GM12878 (cell line): ENCODE measurements around the gene GALNT18. TPM values are rescaled to one million over a fixed set of nuclear protein-coding genes. Genes with fewer than 3 reads are reported as not detected.

Experiments used
- ATAC-seq: fragments of 200-7000 bp; cut with Tn5 transposase; 3 replicates; pipeline ENCODE4 v1.9.1; 2020; ENCODE audit warnings: mild to moderate bottlenecking, moderate library complexity
- BruUV-seq: library from RNA; stranded (reverse); fragments of 400-500 nt; replicated peaks from 2 replicates; lab custom pipeline; 2021; lab: Mats Ljungman, UMichigan
- CTCF ChIA-PET: fragments of 300-600 bp; sonication (Branson Sonifier 250); formaldehyde crosslinking; extraction: SDS; loops from one replicate; lab custom pipeline; 2021; ENCODE audit warnings: inconsistent platforms; lab: Yijun Ruan, JAX
- POLR2A ChIA-PET: fragments of 350-600 bp; formaldehyde crosslinking; extraction: SDS; loops from one replicate; lab custom pipeline; 2021; ENCODE audit warnings: inconsistent platforms; lab: Charles Lee
- RAD21 ChIA-PET: fragments of 300-600 bp; sonication (Branson Sonifier 250); formaldehyde crosslinking; loops from one replicate; lab custom pipeline; 2023; ENCODE audit warnings: antibody characterized with exemption; ENCODE audit not compliant: unreplicated experiment; lab: Charles Lee
- SMC1A ChIA-PET: fragments of 300-600 bp; sonication (Branson Sonifier 250); formaldehyde crosslinking; loops from one replicate; lab custom pipeline; 2023; ENCODE audit not compliant: unreplicated experiment, uncharacterized antibody; lab: Charles Lee
- DNase-seq: peaks from one replicate; pipeline ENCODE4 v3.0.0-alpha.2; 2011; ENCODE audit warnings: low read depth, low spot score
- FAIRE-seq: peaks from 3 replicates; lab custom pipeline; 2011; peaks lifted over from hg19 to GRCh38; lab: Jason Lieb, UNC
- H2AFZ ChIP-seq: 2 replicates; pipeline ENCODE4 v1.6.0; 2011; ENCODE audit warnings: low read depth, low read length, control low read depth; ENCODE audit not compliant: control insufficient read depth
- H3K27ac ChIP-seq: 2 replicates; pipeline ENCODE4 v1.5.1; 2011; ENCODE audit warnings: control low read depth; ENCODE audit not compliant: control insufficient read depth, insufficient read depth
- H3K27me3 ChIP-seq, 2 experiments: replicated peaks in 1 of 2; 2 replicates each; pipeline versions ENCODE4 v1.6.0 to v1.6.1; 2011; ENCODE audit warnings: low read length in 1 of 2; ENCODE audit not compliant: control insufficient read depth in 2 of 2, insufficient read depth in 2 of 2
- H3K36me3 ChIP-seq, 2 experiments: 2 replicates each; pipeline ENCODE4 v1.5.1; 2011; ENCODE audit warnings: low read length in 1 of 2; ENCODE audit not compliant: control insufficient read depth in 2 of 2, insufficient read depth in 2 of 2
- H3K4me1 ChIP-seq: 2 replicates; pipeline ENCODE4 v1.6.1; 2011; ENCODE audit warnings: mild to moderate bottlenecking, low read length, moderate library complexity, mixed read lengths; ENCODE audit not compliant: control insufficient read depth, insufficient read depth
- H3K4me2 ChIP-seq: 2 replicates; pipeline ENCODE4 v1.6.0; 2011; ENCODE audit warnings: control low read depth; ENCODE audit not compliant: control insufficient read depth, insufficient read depth
- H3K4me3 ChIP-seq: fragments of 200-600 bp; sonication (generic); 2 replicates; pipeline ENCODE4 v1.5.1; 2016
- H3K79me2 ChIP-seq: 2 replicates; pipeline ENCODE4 v1.6.0; 2011; ENCODE audit warnings: low read length; ENCODE audit not compliant: control insufficient read depth, insufficient read depth
- H3K9ac ChIP-seq: 2 replicates; pipeline ENCODE4 v1.8.0; 2011; ENCODE audit warnings: low read length, control low read depth, mixed read lengths; ENCODE audit not compliant: control insufficient read depth, insufficient read depth
- H3K9me3 ChIP-seq: replicated peaks from 3 replicates; pipeline ENCODE4 v1.5.1; 2011; ENCODE audit warnings: mild to moderate bottlenecking, low read length; ENCODE audit not compliant: control insufficient read depth, insufficient read depth
- H4K20me1 ChIP-seq: 2 replicates; pipeline ENCODE4 v1.6.0; 2011; ENCODE audit not compliant: control insufficient read depth, insufficient read depth
- ASH2L ChIP-seq: fragments of 300-600, 200-600 bp; sonication (generic); IDR thresholded peaks from 2 replicates; pipeline ENCODE4 v1.6.1; 2017; ENCODE audit warnings: low read depth, mild to moderate bottlenecking, borderline replicate concordance
- ATF3 ChIP-seq: IDR thresholded peaks from 2 replicates; pipeline ENCODE4 v1.6.1; 2011; ENCODE audit warnings: low read depth, mild to moderate bottlenecking, low read length, moderate library complexity, borderline replicate concordance; ENCODE audit errors: extremely low read depth
- CBX3 ChIP-seq: fragments of 200-600 bp; sonication (generic); IDR thresholded peaks from 2 replicates; pipeline ENCODE4 v1.6.1; 2016; ENCODE audit warnings: low read depth, borderline replicate concordance
- CBX5 ChIP-seq: sonication (generic); IDR thresholded peaks from 2 replicates; pipeline ENCODE4 v1.6.1; 2016; ENCODE audit warnings: low read depth, moderate library complexity, mild to moderate bottlenecking, inconsistent platforms
- KDM1A ChIP-seq: fragments of 200-600 bp; sonication (generic); IDR thresholded peaks from 2 replicates; pipeline ENCODE4 v1.6.1; 2016; ENCODE audit warnings: borderline replicate concordance
- LARP7 ChIP-seq: fragments of 450-650 bp; IDR thresholded peaks from 2 replicates; pipeline ENCODE4 v1.6.1; 2017; ENCODE audit warnings: mild to moderate bottlenecking
- NFYB ChIP-seq: IDR thresholded peaks from 2 replicates; pipeline ENCODE4 v1.6.1; 2011; ENCODE audit warnings: low read depth, mild to moderate bottlenecking, low read length, improper control_type of control experiment, moderate library complexity; ENCODE audit not compliant: insufficient read depth
- NKRF ChIP-seq: fragments of 450-650 bp; conservative IDR thresholded peaks from 2 replicates; pipeline ENCODE4 v1.6.1; 2017; ENCODE audit warnings: mild to moderate bottlenecking, moderate library complexity
- SMC3 ChIP-seq: IDR thresholded peaks from 2 replicates; pipeline ENCODE4 v1.6.1; 2011; ENCODE audit warnings: low read length, improper control_type of control experiment, borderline replicate concordance
- TBL1XR1 ChIP-seq: IDR thresholded peaks from 2 replicates; pipeline ENCODE4 v1.6.1; 2012; ENCODE audit warnings: low read depth, low read length, improper control_type of control experiment
- ZNF592 ChIP-seq: fragments of 450-650 bp; IDR thresholded peaks from 2 replicates; pipeline ENCODE4 v1.6.1; 2017; ENCODE audit warnings: mild to moderate bottlenecking, moderate library complexity
- WGBS: methylation state at CpG from one replicate; pipeline ENCODE4 v1.1.6; 2016; ENCODE audit warnings: low lambda C conversion rate; ENCODE audit not compliant: insufficient replicate concordance, insufficient coverage; ENCODE audit errors: missing lambda C conversion rate; 5-methylcytosine and 5-hydroxymethylcytosine counted together
- in situ Hi-C: fragments of 300-500 bp; cut with MboI; formaldehyde crosslinking; loops from 9 replicates; pipeline ENCODE4 v1.14.3; 2018; ENCODE audit warnings: mixed read lengths
- intact Hi-C: fragments of 100-400 bp; cut with micrococcal nuclease; formaldehyde crosslinking; loops from one replicate; pipeline ENCODE4 v1.14.2; 2022; ENCODE audit not compliant: unreplicated experiment
- polyA plus RNA-seq, 11 experiments: library from polyadenylated mRNA; depleted of rRNA in 4 of 11; unstranded in 6 of 11; stranded (reverse) in 5 of 11; fragments of >200 nt; fragmentation: Nextera tagmentation in 4 of 11; fragmentation: Illumina TruSeq in 1 of 11; extraction: Ambion mirVana in 4 of 11; extraction: Trizol in 1 of 11; gene quantifications; 1 replicate in 1 of 11; 2 replicates in 10 of 11; pipeline versions ENCODE4 v1.2.1 to v1.2.3, GENCODE V29; 2011 to 2016; ENCODE audit warnings: inconsistent platforms in 2 of 11, missing spikeins in 2 of 11, low read depth in 1 of 11
- total RNA-seq, 4 experiments: library from RNA; depleted of rRNA in 3 of 4; stranded (reverse); fragments of >200 nt in 3 of 4; fragmentation: Illumina TruSeq in 1 of 4; extraction: Trizol in 1 of 4; gene quantifications; 2 replicates each; pipeline versions ENCODE4 v1.2.1 to v1.2.3, GENCODE V29; 2013 to 2021

The GALNT18 gene
- total and polyA plus RNA-seq, 10 of the 15 experiments (the other 5 are each of a cell fraction or from before 2014, with no cell fraction given) = 1.2 to 14.2 (median 6.3) TPM

GRCh38 chr11:11501546-11502262 lies 120.1 kb downstream of the GALNT18 start:
- H3K4me1 ChIP-seq = no peaks in the 10 kb centered on the region
- TF ChIP-seq SMC3 (no peak), ATF3 (no peak), TBL1XR1 (no peak), LARP7 (no peak), NKRF (no peak), NFYB (no peak), ASH2L (no peak), ZNF592 (no peak), CBX5 (no peak), KDM1A (no peak), CBX3 (no peak)
- no peak overlapping the region for H3K27ac ChIP-seq
- H3K4me2 ChIP-seq = no peak overlapping the region
- ChIA-PET SMC1A (no interaction called here), RAD21 (no interaction called here), POLR2A (no interaction called here), CTCF (no interaction called here)
- no peak for DNase-seq
- in situ Hi-C loops (no loop called here), intact Hi-C loops (no loop called here)
- FAIRE-seq = no peak
- WGBS = 49% methylated on average over 9 of the region's 9 CpGs
- BruUV-seq = no TSS peak
- no peak overlapping the region for H3K4me3 ChIP-seq
- H3K27me3 ChIP-seq = no peaks in the 10 kb centered on the region
- H4K20me1 ChIP-seq = no peaks in the 10 kb centered on the region
- no peak overlapping the region for H3K9ac ChIP-seq
- no peak overlapping the region for H2AFZ ChIP-seq
- ATAC-seq = no peak
- H3K36me3 ChIP-seq = no peaks in the 10 kb centered on the region; a peak in 1 of 4 replicates
- H3K79me2 ChIP-seq = no peaks in the 10 kb centered on the region; the same call in 1 of the 2 replicates
- no peaks in the 10 kb centered on the region for H3K9me3 ChIP-seq
